ENCODE data around the gene DOCK1.

DOCK1 gene

DNA sequence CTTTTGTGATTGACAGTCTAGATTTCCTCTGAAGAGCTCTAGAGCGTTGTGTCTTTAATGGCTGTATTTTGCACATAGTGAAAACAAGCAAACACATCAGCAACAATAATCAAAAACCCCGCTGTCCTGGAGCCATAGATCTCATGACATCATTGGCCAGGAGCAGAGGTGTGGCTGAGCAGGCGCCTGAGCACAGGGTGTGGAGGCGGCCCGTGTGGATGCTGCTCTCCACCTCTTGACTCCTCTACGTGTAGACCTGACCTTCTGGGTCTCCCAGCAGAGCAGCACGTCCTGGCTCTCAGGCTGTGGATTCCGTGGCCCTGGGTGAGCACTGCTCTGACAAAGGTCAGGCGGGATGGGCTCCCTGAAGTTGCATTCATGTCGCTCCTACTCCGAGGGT lies 354.1 kb downstream of the DOCK1 start:
- 93% methylated on average over 11 of the region's 11 CpGs for WGBS
- Histone ChIP-seq H3K9ac (ENCODE audit: low read depth, low read length) (no peak overlapping the region), H3K27ac (ENCODE audit: low read depth, low read length) (no peak overlapping the region), H3K4me3 (ENCODE audit: low read length) (no peak overlapping the region), H3K9me3 (ENCODE audit: insufficient read depth, low read depth, low read length) (no peaks in the 10 kb centered on the region), H3K27me3 (ENCODE audit: insufficient read depth, low read length) (no peaks in the 10 kb centered on the region), H3K4me1 (ENCODE audit: insufficient read depth, low read length) (no peaks in the 10 kb centered on the region), H3K36me3 (ENCODE audit: insufficient read depth, low read length) (no peaks in the 10 kb centered on the region)

- H3K36me3 ChIP-seq (ENCODE audit: insufficient read depth, low read length) = no peaks in the 10 kb centered on the region
- WGBS = 95% methylated on average over 7 of the region's 7 CpGs
Observed at GRCh38 chr10:127262606-127263005, 357.4 kb downstream of the DOCK1 start.

DNA sequence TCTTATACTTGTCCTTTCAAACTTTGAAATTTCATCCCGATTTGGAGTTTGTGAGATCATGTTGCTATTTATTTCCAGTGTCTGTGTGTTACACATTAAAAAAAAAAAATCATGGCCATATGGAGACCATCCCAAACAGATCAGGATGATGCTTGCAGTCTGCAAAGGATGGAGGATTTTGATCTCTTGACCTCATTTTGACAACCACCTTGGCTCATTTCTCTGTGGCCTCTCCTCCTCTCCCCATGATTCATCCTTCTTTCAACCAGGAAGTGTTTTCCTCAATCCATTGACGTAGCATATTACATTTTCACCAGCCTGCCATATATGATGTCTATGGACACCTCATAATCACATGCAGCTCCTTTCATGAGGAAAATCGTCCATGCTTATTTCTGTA lies 360.1 kb downstream of the DOCK1 start:
- no peaks in the 10 kb centered on the region for H3K4me1 ChIP-seq (ENCODE audit: insufficient read depth, low read length)
- H3K9me3 ChIP-seq (ENCODE audit: insufficient read depth, low read depth, low read length) = no peaks in the 10 kb centered on the region
- H3K4me3 ChIP-seq (ENCODE audit: low read length) = no peak overlapping the region
- H3K27ac ChIP-seq (ENCODE audit: low read depth, low read length) = no peak overlapping the region
- no peaks in the 10 kb centered on the region for H3K36me3 ChIP-seq (ENCODE audit: insufficient read depth, low read length)
- H3K27me3 ChIP-seq (ENCODE audit: insufficient read depth, low read length) = no peaks in the 10 kb centered on the region
- no peak overlapping the region for H3K9ac ChIP-seq (ENCODE audit: low read depth, low read length)
- WGBS = 90% methylated on average over 2 of the region's 3 CpGs

More at GRCh38 chr10:127262606-127263005, 357.4 kb downstream of the DOCK1 start:
- H3K27me3 ChIP-seq (ENCODE audit: insufficient read depth, low read length) = no peaks in the 10 kb centered on the region
- no peaks in the 10 kb centered on the region for H3K4me1 ChIP-seq (ENCODE audit: insufficient read depth, low read length)
- no peak overlapping the region for H3K9ac ChIP-seq (ENCODE audit: low read depth, low read length)
- H3K9me3 ChIP-seq (ENCODE audit: insufficient read depth, low read depth, low read length) = no peaks in the 10 kb centered on the region
- no peak overlapping the region for H3K4me3 ChIP-seq (ENCODE audit: low read length)
- no peak overlapping the region for H3K27ac ChIP-seq (ENCODE audit: low read depth, low read length)

GRCh38 chr10:127266431-127266830 lies 361.2 kb downstream of the DOCK1 start:
- no peaks in the 10 kb centered on the region for H3K9me3 ChIP-seq (ENCODE audit: insufficient read depth, low read depth, low read length)
- WGBS = 92% methylated on average over 2 of the region's 2 CpGs
- H3K9ac ChIP-seq (ENCODE audit: low read depth, low read length) = no peak overlapping the region

GRCh38 chr10:127267442-127267841 lies 362.2 kb downstream of the DOCK1 start:
- Histone ChIP-seq H3K4me3 (ENCODE audit: low read length) (no peak overlapping the region), H3K9ac (ENCODE audit: low read depth, low read length) (no peak overlapping the region), H3K36me3 (ENCODE audit: insufficient read depth, low read length) (no peaks in the 10 kb centered on the region), H3K27me3 (ENCODE audit: insufficient read depth, low read length) (no peaks in the 10 kb centered on the region), H3K4me1 (ENCODE audit: insufficient read depth, low read length) (no peaks in the 10 kb centered on the region), H3K27ac (ENCODE audit: low read depth, low read length) (no peak overlapping the region), H3K9me3 (ENCODE audit: insufficient read depth, low read depth, low read length) (no peaks in the 10 kb centered on the region)
- WGBS = 96% methylated on average over 11 of the region's 12 CpGs

More at GRCh38 chr10:127266431-127266830, 361.2 kb downstream of the DOCK1 start:
- no peak overlapping the region for H3K27ac ChIP-seq (ENCODE audit: low read depth, low read length)
- H3K4me1 ChIP-seq (ENCODE audit: insufficient read depth, low read length) = no peaks in the 10 kb centered on the region
- H3K27me3 ChIP-seq (ENCODE audit: insufficient read depth, low read length) = no peaks in the 10 kb centered on the region
- H3K36me3 ChIP-seq (ENCODE audit: insufficient read depth, low read length) = no peaks in the 10 kb centered on the region
- no peak overlapping the region for H3K4me3 ChIP-seq (ENCODE audit: low read length)

- Histone ChIP-seq H3K9ac (ENCODE audit: low read depth, low read length) (no peak overlapping the region), H3K27ac (ENCODE audit: low read depth, low read length) (no peak overlapping the region), H3K9me3 (ENCODE audit: insufficient read depth, low read depth, low read length) (no peaks in the 10 kb centered on the region), H3K27me3 (ENCODE audit: insufficient read depth, low read length) (no peaks in the 10 kb centered on the region), H3K36me3 (ENCODE audit: insufficient read depth, low read length) (no peaks in the 10 kb centered on the region), H3K4me3 (ENCODE audit: low read length) (no peak overlapping the region), H3K4me1 (ENCODE audit: insufficient read depth, low read length) (0 out of 2 replicates have a peak, but pooled peaks cover 4% of the 10 kb centered on the region)
- 98% methylated on average over 4 of the region's 4 CpGs for WGBS
Observed at GRCh38 chr10:127272076-127272475, 366.8 kb downstream of the DOCK1 start.

- Histone ChIP-seq H3K4me3 (ENCODE audit: low read length) (no peak overlapping the region), H3K27me3 (ENCODE audit: insufficient read depth, low read length) (no peaks in the 10 kb centered on the region), H3K27ac (ENCODE audit: low read depth, low read length) (no peak overlapping the region), H3K36me3 (ENCODE audit: insufficient read depth, low read length) (peaks cover 5% of the 10 kb centered on the region; the same call in 1 of the 2 replicates), H3K4me1 (ENCODE audit: insufficient read depth, low read length) (0 out of 2 replicates have a peak, but pooled peaks cover 12% of the 10 kb centered on the region), H3K9ac (ENCODE audit: low read depth, low read length) (no peak overlapping the region), H3K9me3 (ENCODE audit: insufficient read depth, low read depth, low read length) (peaks cover 5% of the 10 kb centered on the region)
- 96% methylated on average over 6 of the region's 6 CpGs for WGBS
Observed at GRCh38 chr10:127275272-127275671, 370.0 kb downstream of the DOCK1 start.

- WGBS = 96% methylated on average over 10 of the region's 10 CpGs
- Histone ChIP-seq H3K4me1 (ENCODE audit: insufficient read depth, low read length) (peaks cover 15% of the 10 kb centered on the region; the same call in 1 of the 2 replicates), H3K27ac (ENCODE audit: low read depth, low read length) (no peak overlapping the region), H3K4me3 (ENCODE audit: low read length) (no peak overlapping the region), H3K36me3 (ENCODE audit: insufficient read depth, low read length) (peaks cover 5% of the 10 kb centered on the region; the same call in 1 of the 2 replicates), H3K27me3 (ENCODE audit: insufficient read depth, low read length) (no peaks in the 10 kb centered on the region), H3K9me3 (ENCODE audit: insufficient read depth, low read depth, low read length) (peaks cover 5% of the 10 kb centered on the region), H3K9ac (ENCODE audit: low read depth, low read length) (no peak overlapping the region)
Observed at GRCh38 chr10:127275793-127276450, 370.7 kb downstream of the DOCK1 start.

DNA sequence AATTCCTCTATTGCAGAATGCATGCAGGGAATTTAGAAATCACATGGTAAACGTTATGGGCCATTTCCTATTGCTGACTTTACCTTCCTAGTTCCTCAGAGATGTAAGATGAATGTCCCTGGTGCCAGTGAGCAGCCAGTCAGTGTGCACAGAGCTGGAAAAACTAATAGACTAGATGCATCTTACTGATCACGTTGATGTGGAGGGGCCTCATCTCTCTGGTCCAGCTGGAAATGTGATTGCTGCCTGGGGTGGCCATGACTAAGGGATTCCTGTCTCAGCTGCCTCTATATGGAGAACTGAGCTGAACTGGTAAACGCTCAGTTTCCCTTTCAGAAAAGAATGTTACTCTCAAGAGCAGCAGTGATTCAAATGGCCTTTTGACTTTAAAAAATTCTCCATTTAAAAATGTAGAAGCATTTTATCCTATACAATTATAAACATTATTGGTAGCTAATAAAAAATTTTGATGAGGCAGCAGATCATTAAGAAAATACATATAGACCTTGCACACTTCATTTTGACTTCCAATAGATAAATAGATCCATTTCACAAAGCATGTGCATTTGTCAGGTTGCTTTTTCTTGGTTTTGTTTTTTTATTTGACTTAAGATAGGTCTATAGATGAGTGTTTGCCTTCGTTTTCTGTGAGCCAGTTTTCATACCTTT lies 371.7 kb downstream of the DOCK1 start:
- H3K9ac ChIP-seq (ENCODE audit: low read depth, low read length) = no peak overlapping the region
- whole genome bisulfite sequencing = 75% methylated on average over 4 of the region's 4 CpGs
- H3K27me3 ChIP-seq (ENCODE audit: insufficient read depth, low read length) = no peaks in the 10 kb centered on the region
- H3K9me3 ChIP-seq (ENCODE audit: insufficient read depth, low read depth, low read length) = peaks cover 5% of the 10 kb centered on the region
- no peak overlapping the region for H3K27ac ChIP-seq (ENCODE audit: low read depth, low read length)
- H3K4me1 ChIP-seq (ENCODE audit: insufficient read depth, low read length) = peaks cover 15% of the 10 kb centered on the region; the same call in 1 of the 2 replicates
- H3K4me3 ChIP-seq (ENCODE audit: low read length) = no peak overlapping the region
- H3K36me3 ChIP-seq (ENCODE audit: insufficient read depth, low read length) = peaks cover 5% of the 10 kb centered on the region; the same call in 1 of the 2 replicates

DNA sequence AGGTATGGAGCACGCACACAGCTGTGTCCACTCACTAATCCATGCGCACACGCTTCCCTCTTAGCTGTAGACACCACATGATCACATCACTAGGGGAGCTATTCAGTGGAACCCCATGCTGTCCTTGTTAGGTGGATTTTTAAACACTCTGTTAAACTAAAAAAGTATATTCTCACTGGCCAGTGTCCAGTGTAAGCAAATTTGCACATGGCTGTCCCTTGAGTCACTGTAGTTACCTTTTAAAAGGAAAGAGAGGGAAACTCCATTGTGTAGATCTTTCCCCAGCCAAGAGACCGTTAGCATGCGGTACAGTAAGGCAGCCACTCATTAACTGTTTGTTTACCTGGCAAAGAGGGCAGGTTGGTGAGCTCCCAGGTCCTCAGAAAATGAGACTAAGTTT lies 372.8 kb downstream of the DOCK1 start:
- Histone ChIP-seq H3K4me3 (ENCODE audit: low read length) (no peak overlapping the region), H3K9me3 (ENCODE audit: insufficient read depth, low read depth, low read length) (peaks cover 5% of the 10 kb centered on the region), H3K27me3 (ENCODE audit: insufficient read depth, low read length) (no peaks in the 10 kb centered on the region), H3K27ac (ENCODE audit: low read depth, low read length) (no peak overlapping the region), H3K9ac (ENCODE audit: low read depth, low read length) (no peak overlapping the region), H3K36me3 (ENCODE audit: insufficient read depth, low read length) (peaks cover 5% of the 10 kb centered on the region; the same call in 1 of the 2 replicates), H3K4me1 (ENCODE audit: insufficient read depth, low read length) (peaks cover 15% of the 10 kb centered on the region; the same call in 1 of the 2 replicates)
- WGBS = 77% methylated on average over 5 of the region's 5 CpGs

GRCh38 chr10:127279334-127279774 lies 374.1 kb downstream of the DOCK1 start:
- Histone ChIP-seq H3K9me3 (ENCODE audit: insufficient read depth, low read depth, low read length) (peaks cover 5% of the 10 kb centered on the region), H3K27me3 (ENCODE audit: insufficient read depth, low read length) (no peaks in the 10 kb centered on the region), H3K27ac (ENCODE audit: low read depth, low read length) (no peak overlapping the region), H3K4me3 (ENCODE audit: low read length) (no peak overlapping the region), H3K4me1 (ENCODE audit: insufficient read depth, low read length) (peaks cover 15% of the 10 kb centered on the region; the same call in 1 of the 2 replicates), H3K9ac (ENCODE audit: low read depth, low read length) (no peak overlapping the region), H3K36me3 (ENCODE audit: insufficient read depth, low read length) (peaks cover 5% of the 10 kb centered on the region; the same call in 1 of the 2 replicates)
- 93% methylated on average over 4 of the region's 5 CpGs for WGBS
